Activated naive CD4-positive, alpha-beta T cell treated with anti-CD3 and anti-CD28 coated beads for 36 hours (primary cell): Measurements from ENCODE around the gene FAM83C. TPM values are rescaled to one million over a fixed set of nuclear protein-coding genes. Genes with fewer than 3 reads are reported as not detected.
"Not testable (repeated sequence)": the region's sequence is repeated elsewhere in the genome, so short reads cannot be mapped to it uniquely, and the experiment has no call there.

ENCODE experiments used
- CTCF ChIA-PET: fragments of 350-600 bp; sonication (Branson Sonifier 250); formaldehyde crosslinking; loops from one replicate; lab custom pipeline; 2021; ENCODE audit warnings: antibody characterized with exemption; lab: Charles Lee
- DNase-seq: peaks from one replicate; pipeline ENCODE4 v3.0.0-alpha.2; 2020
- H3K27ac Mint-ChIP-seq: one replicate; pipeline ENCODE4 v1.8.0; 2021; ENCODE audit warnings: mild to moderate bottlenecking, mixed read lengths
- H3K27me3 Mint-ChIP-seq: one replicate; pipeline ENCODE4 v1.8.0; 2021; ENCODE audit warnings: low read depth, mixed read lengths
- H3K36me3 Mint-ChIP-seq: one replicate; pipeline ENCODE4 v1.8.0; 2021; ENCODE audit warnings: low read depth, mixed read lengths
- H3K4me1 Mint-ChIP-seq: one replicate; pipeline ENCODE4 v1.8.0; 2021; ENCODE audit warnings: low read depth, mixed read lengths
- H3K4me3 Mint-ChIP-seq: one replicate; pipeline ENCODE4 v1.8.0; 2021; ENCODE audit warnings: mild to moderate bottlenecking, moderate library complexity, mixed read lengths
- H3K9me3 Mint-ChIP-seq: one replicate; pipeline ENCODE4 v1.8.0; 2021; ENCODE audit warnings: mixed read lengths
- intact Hi-C: fragments of 100-400 bp; cut with micrococcal nuclease; formaldehyde crosslinking; loops from one replicate; pipeline ENCODE4 v1.15.1; 2023
- total RNA-seq, 2 experiments: library from RNA; stranded (reverse); gene quantifications; one replicate each; pipeline ENCODE4 v1.2.3, GENCODE V29; 2021

The FAM83C gene
- total RNA-seq, 2 experiments from 2014 or later, result not detected

DNA sequence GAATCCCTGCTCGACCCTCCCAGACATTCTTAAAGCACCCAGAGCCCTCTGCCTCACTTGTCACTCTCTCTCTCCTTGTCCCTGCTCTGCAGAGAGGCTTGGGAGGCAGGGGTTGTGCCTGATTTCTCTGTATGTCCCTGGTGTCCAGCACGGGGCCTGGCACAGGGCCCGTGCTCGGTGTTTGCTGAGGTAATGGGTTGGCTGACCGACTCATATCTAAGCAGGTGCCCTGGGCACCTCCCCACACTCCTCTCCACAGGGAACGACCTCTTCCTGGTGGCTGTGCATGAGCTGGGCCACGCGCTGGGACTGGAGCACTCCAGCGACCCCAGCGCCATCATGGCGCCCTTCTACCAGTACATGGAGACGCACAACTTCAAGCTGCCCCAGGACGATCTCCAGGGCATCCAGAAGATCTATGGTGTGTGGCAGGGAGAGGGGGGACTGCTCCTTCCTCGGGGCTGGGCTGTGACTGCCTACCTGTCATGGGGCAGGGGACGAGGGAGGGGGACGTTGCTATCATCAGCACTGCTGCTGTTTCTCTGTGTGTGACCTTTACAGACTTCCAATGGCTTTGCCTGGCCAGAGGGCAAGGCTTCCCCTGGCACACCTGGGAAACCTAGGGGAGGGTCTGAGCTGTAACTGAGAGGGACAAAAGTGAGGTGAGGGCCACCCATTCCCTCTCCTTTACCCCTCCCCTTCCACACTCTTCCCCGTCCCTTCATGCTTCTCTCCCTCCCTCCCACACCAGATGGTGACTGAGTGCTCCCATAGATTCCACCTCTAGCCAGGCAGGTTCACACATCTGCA, 28.5 kb downstream of the FAM83C start:
- H3K27ac Mint-ChIP-seq, result no peak overlapping the region
- CTCF ChIA-PET, result interaction anchor here (0.6 kb wide), 1 partner anchor 741 kb away, joined by 3 read pairs; no protein-coding TSS in a partner anchor
- no peaks in the 10 kb centered on the region for H3K9me3 Mint-ChIP-seq
- H3K36me3 Mint-ChIP-seq, result no peaks in the 10 kb centered on the region
- H3K27me3 Mint-ChIP-seq, result no peaks in the 10 kb centered on the region
- H3K4me1 Mint-ChIP-seq, result no peaks in the 10 kb centered on the region
- H3K4me3 Mint-ChIP-seq, result no peak overlapping the region
- intact Hi-C loops, result no loop called here
- no peak for DNase-seq

- H3K9me3 Mint-ChIP-seq, H3K27me3 Mint-ChIP-seq, intact Hi-C loops, DNase-seq, H3K4me1 Mint-ChIP-seq, H3K36me3 Mint-ChIP-seq, H3K27ac Mint-ChIP-seq, H3K4me3 Mint-ChIP-seq: not testable (repeated sequence)
- CTCF ChIA-PET, result interaction anchor here (0.6 kb wide), 1 partner anchor 740 kb away, joined by 3 read pairs; no protein-coding TSS in a partner anchor
These were observed 29.3 kb downstream of the FAM83C start for GRCh38 chr20:35262731-35263531.

DNA sequence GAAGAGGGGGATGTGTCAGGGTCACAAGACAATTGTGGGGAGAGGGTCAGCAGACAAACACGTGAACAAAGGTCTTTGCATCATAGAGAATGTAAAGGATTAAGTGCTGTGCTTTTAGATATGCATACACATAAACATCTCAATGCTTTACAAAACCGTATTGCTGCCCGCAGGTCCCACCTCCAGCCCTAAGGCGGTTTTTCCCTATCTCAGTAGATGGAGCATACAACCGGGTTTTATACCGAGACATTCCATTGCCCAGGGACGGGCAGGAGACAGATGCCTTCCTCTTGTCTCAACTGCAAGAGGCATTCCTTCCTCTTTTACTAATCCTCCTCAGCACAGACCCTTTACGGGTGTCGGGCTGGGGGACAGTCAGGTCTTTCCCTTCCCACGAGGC, 29.9 kb downstream of the FAM83C start:
- H3K27ac Mint-ChIP-seq, H3K4me3 Mint-ChIP-seq, intact Hi-C loops, H3K27me3 Mint-ChIP-seq, CTCF ChIA-PET, H3K9me3 Mint-ChIP-seq, DNase-seq, H3K36me3 Mint-ChIP-seq, H3K4me1 Mint-ChIP-seq: not testable (repeated sequence)

- Mint-ChIP-seq H3K36me3 (no peaks in the 10 kb centered on the region), H3K9me3 (no peaks in the 10 kb centered on the region), H3K4me3 (no peak overlapping the region), H3K4me1 (no peaks in the 10 kb centered on the region), H3K27me3 (no peaks in the 10 kb centered on the region), H3K27ac (no peak overlapping the region)
- no peak for DNase-seq
- intact Hi-C loops, result no loop called here
- CTCF ChIA-PET, result interaction anchor here (1.1 to 1.3 kb wide), 2 partner anchors 9 to 42 kb away, joined by 3 to 6 read pairs; no protein-coding TSS in a partner anchor
These were observed 31.8 kb downstream of the FAM83C start for GRCh38 chr20:35260426-35260825.

DNA sequence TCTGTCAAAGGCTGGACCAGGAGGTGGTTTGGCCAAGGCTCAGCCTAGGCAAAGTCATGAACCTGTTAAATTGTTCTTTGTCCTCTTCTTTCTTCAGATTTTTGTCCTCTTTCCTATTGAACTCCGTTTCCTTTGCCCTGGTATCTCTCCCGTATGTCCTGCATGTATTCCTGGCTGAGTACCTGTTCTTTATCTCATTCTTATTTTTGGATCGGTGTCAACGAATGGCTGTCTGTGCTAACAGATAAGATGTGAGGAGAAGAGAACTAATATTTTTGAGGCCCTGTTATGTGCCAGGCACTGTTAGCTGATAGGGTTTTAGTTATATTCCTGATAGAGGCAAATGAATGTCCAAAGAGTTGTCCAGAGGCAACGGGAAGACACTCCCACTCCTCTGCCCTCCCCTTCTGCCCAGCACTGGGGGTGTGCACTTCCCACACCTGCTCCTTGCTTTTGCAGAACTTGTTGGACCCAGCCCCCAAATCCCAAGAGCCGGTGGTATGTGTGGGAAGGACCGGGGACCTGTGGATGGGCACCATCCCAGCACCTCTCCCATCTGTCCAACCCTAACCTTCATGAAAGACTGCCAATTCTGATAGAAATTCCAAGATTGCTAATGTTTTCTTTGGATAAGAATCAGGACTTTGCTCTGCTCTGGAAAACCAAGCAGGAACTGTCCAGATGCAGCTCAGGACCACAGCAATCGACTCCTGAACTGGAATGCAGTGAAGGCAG, 34.9 kb downstream of the FAM83C start:
- Mint-ChIP-seq H3K27me3 (no peaks in the 10 kb centered on the region), H3K4me1 (peaks cover 2% of the 10 kb centered on the region), H3K27ac (no peak overlapping the region), H3K4me3 (no peak overlapping the region), H3K9me3 (no peaks in the 10 kb centered on the region), H3K36me3 (peaks cover 1% of the 10 kb centered on the region)
- intact Hi-C loops, result no loop called here
- no peak for DNase-seq
- CTCF ChIA-PET, result interaction anchor here (0.7 kb wide), 1 partner anchor 12 kb away, joined by 6 read pairs; no protein-coding TSS in a partner anchor

DNA sequence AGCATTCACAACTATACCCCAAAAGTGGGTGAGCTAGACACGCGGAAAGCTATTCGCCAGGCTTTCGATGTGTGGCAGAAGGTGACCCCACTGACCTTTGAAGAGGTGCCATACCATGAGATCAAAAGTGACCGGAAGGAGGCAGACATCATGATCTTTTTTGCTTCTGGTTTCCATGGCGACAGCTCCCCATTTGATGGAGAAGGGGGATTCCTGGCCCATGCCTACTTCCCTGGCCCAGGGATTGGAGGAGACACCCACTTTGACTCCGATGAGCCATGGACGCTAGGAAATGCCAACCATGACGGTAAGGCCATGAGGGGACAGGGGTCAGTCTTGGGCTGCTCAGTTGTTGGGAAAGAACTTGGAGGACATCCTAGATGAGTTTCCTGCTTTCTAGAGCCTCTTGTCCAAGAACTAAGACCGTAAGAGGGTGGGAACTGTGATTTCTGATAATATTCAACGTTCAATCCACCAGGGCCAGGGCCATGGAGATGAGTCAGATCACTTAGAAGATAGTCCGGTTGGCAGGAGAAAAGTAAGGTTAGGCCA, 37.7 kb downstream of the FAM83C start:
- Mint-ChIP-seq H3K36me3 (peaks cover 1% of the 10 kb centered on the region), H3K4me3 (no peak overlapping the region), H3K9me3 (no peaks in the 10 kb centered on the region), H3K27ac (no peak overlapping the region), H3K27me3 (no peaks in the 10 kb centered on the region), H3K4me1 (peaks cover 9% of the 10 kb centered on the region)
- intact Hi-C loops, result no loop called here
- CTCF ChIA-PET, result interaction anchor here (0.8 kb wide), 1 partner anchor 17 kb away, joined by 3 read pairs; no protein-coding TSS in a partner anchor
- no peak for DNase-seq

DNA sequence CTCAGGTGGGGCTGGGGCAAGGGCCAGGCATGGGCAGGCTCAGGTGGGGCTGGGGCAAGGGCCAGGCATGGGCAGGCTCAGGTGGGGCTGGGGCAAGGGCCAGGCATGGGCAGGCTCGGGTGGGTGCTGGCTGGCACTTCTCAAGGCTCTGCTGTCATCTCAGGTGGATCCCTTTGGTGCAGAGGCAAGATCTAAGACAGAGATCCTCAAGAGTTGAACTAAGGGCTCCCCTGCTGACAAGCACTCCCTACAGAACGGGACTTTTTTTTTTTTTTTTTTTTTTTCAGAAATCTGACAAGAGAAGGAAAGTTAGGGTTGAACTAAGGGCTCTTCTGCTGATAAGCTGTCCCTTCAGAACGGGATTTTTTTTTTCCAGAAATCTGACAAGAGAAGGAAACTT, 39.2 kb downstream of the FAM83C start:
- intact Hi-C loops, result no loop called here
- H3K27ac Mint-ChIP-seq, result no peak overlapping the region
- CTCF ChIA-PET, result interaction anchor here (0.6 kb wide), 1 partner anchor 23 kb away, joined by 3 read pairs; no protein-coding TSS in a partner anchor
- H3K27me3 Mint-ChIP-seq, result no peaks in the 10 kb centered on the region
- H3K36me3 Mint-ChIP-seq, result peaks cover 1% of the 10 kb centered on the region
- H3K4me1 Mint-ChIP-seq, result peaks cover 9% of the 10 kb centered on the region
- DNase-seq, result no peak
- no peaks in the 10 kb centered on the region for H3K9me3 Mint-ChIP-seq
- no peak overlapping the region for H3K4me3 Mint-ChIP-seq

GRCh38 chr20:35252598-35252997, 39.6 kb downstream of the FAM83C start:
- H3K4me1 Mint-ChIP-seq, H3K4me3 Mint-ChIP-seq, H3K36me3 Mint-ChIP-seq, H3K9me3 Mint-ChIP-seq, H3K27me3 Mint-ChIP-seq, DNase-seq, intact Hi-C loops: not testable (repeated sequence)
- CTCF ChIA-PET, result interaction anchor here (0.6 kb wide), 1 partner anchor 24 kb away, joined by 3 read pairs; no protein-coding TSS in a partner anchor
- peak overlapping the region; percentile 68 for H3K27ac Mint-ChIP-seq

- peak; percentile 18 for DNase-seq
- peaks cover 9% of the 10 kb centered on the region for H3K4me1 Mint-ChIP-seq
- H3K4me3 Mint-ChIP-seq, result no peak overlapping the region
- peak overlapping the region; percentile 68 for H3K27ac Mint-ChIP-seq
- no peaks in the 10 kb centered on the region for H3K9me3 Mint-ChIP-seq
- CTCF ChIA-PET, result no interaction called here
- H3K36me3 Mint-ChIP-seq, result peaks cover 1% of the 10 kb centered on the region
- H3K27me3 Mint-ChIP-seq, result no peaks in the 10 kb centered on the region
- intact Hi-C loops, result no loop called here
These were observed 40.2 kb downstream of the FAM83C start for GRCh38 chr20:35252037-35252461.

DNA sequence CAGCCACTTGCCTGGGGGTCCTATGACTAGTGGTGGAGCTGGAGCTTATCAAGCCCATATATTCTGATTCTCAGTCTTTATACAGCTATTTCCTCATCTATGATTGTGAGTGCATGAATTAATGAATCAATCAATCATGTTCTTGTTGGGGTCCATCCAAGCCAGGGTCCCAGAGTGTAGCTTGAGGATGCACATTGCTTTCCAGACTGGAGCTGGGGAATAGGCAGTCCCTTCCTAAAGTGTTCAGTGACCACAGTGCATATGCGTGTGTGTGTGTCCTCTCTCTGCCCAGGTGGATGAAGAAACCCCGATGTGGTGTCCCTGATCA, 40.6 kb downstream of the FAM83C start:
- peaks cover 9% of the 10 kb centered on the region for H3K4me1 Mint-ChIP-seq
- H3K9me3 Mint-ChIP-seq, result no peaks in the 10 kb centered on the region
- intact Hi-C loops, result no loop called here
- no peak overlapping the region for H3K27ac Mint-ChIP-seq
- CTCF ChIA-PET, result interaction anchor here (0.9 kb wide), 1 partner anchor 414 kb away, joined by 3 read pairs; no protein-coding TSS in a partner anchor
- DNase-seq, result no peak
- H3K27me3 Mint-ChIP-seq, result no peaks in the 10 kb centered on the region
- peaks cover 1% of the 10 kb centered on the region for H3K36me3 Mint-ChIP-seq
- no peak overlapping the region for H3K4me3 Mint-ChIP-seq

GRCh38 chr20:35248641-35249475, 43.4 kb downstream of the FAM83C start:
- intact Hi-C loops, result no loop called here
- Mint-ChIP-seq H3K27ac (no peak overlapping the region), H3K9me3 (no peaks in the 10 kb centered on the region), H3K4me3 (no peak overlapping the region), H3K27me3 (no peaks in the 10 kb centered on the region), H3K4me1 (peaks cover 9% of the 10 kb centered on the region), H3K36me3 (no peaks in the 10 kb centered on the region)
- CTCF ChIA-PET, result interaction anchor here (0.6 kb wide), 1 partner anchor 440 kb away, joined by 7 read pairs; no protein-coding TSS in a partner anchor
- DNase-seq, result no peak
